ENCODE measurements around the gene ZSWIM9. TPM values are rescaled to one million over a fixed set of nuclear protein-coding genes. Genes with fewer than 3 reads are reported as not detected.

Gene ZSWIM9
- total RNA-seq, 1 experiment from 2014 or later, result 1.8 TPM

DNA sequence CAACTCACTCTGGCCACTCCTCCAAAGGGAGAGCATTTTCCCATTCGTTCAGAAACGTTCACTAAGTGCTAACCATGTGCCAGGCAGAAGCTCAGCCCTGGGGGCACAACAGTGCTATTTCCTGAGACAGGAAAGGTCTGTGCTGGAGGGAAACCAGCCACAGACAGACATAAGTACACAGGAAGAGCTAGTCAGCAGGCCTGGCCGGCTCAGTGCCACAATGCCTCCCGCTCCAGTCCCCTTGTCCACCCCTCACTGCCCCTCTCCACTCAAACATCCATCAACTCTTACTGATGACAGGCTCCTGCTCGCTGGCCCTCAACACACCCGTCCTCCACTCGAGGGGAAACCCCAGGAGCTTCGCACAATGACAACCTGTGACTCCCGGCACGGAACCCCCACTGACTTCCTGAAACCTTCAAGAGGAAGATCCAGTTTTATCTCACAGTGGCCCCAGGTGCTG, 48.5 kb upstream of the ZSWIM9 start:
- H3K79me2 ChIP-seq (ENCODE audit: low read length), result no peaks in the 10 kb centered on the region
- no peaks in the 10 kb centered on the region for H4K20me1 ChIP-seq (ENCODE audit: low read length)
- H3K9me3 ChIP-seq (ENCODE audit: low read length), result no peaks in the 10 kb centered on the region
- no peaks in the 10 kb centered on the region for H3F3A ChIP-seq (ENCODE audit: low read length, unreplicated experiment)
- BruUV-seq (replicated peaks), result no TSS peak
- DNase-seq, result peak; percentile 65
- no peaks in the 10 kb centered on the region for H3K27me3 ChIP-seq (ENCODE audit: low read length)
- peak overlapping the region; percentile 32; the same call in 1 of the 2 replicates for H3K27ac ChIP-seq (ENCODE audit: low read length)
- peaks cover 26% of the 10 kb centered on the region for H3K4me1 ChIP-seq (ENCODE audit: insufficient read depth, low read length)
- no peak overlapping the region for H3K4me2 ChIP-seq (ENCODE audit: low read length)
- intact Hi-C loops (cut with micrococcal nuclease), result no loop called here
- H2AFZ ChIP-seq (ENCODE audit: low read length), result no peak overlapping the region
- no peak overlapping the region for H3K9ac ChIP-seq (ENCODE audit: low read length)
- no peak overlapping the region for H3K4me3 ChIP-seq (ENCODE audit: low read length)
- H3K36me3 ChIP-seq (ENCODE audit: low read depth, low read length), result peaks cover 16% of the 10 kb centered on the region
- POLR2A ChIA-PET (ENCODE audit: unreplicated experiment), result interaction anchor here (0.6 kb wide), 1 partner anchor 12 kb away, joined by 3 read pairs; no protein-coding TSS in a partner anchor
- CTCF ChIA-PET, result interaction anchor here (0.5 kb wide), 1 partner anchor 149 kb away, joined by 3 read pairs; no protein-coding TSS in a partner anchor
- no peak for TF ChIP-seq EZH2 (IDR thresholded peaks at IDR 0.05; ENCODE audit: low read length, unreplicated experiment)
- TF ChIP-seq EZH2phosphoT487 (IDR thresholded peaks at IDR 0.05; ENCODE audit: borderline replicate concordance, low read length), result no peak
- TF ChIP-seq, protein P1, sequence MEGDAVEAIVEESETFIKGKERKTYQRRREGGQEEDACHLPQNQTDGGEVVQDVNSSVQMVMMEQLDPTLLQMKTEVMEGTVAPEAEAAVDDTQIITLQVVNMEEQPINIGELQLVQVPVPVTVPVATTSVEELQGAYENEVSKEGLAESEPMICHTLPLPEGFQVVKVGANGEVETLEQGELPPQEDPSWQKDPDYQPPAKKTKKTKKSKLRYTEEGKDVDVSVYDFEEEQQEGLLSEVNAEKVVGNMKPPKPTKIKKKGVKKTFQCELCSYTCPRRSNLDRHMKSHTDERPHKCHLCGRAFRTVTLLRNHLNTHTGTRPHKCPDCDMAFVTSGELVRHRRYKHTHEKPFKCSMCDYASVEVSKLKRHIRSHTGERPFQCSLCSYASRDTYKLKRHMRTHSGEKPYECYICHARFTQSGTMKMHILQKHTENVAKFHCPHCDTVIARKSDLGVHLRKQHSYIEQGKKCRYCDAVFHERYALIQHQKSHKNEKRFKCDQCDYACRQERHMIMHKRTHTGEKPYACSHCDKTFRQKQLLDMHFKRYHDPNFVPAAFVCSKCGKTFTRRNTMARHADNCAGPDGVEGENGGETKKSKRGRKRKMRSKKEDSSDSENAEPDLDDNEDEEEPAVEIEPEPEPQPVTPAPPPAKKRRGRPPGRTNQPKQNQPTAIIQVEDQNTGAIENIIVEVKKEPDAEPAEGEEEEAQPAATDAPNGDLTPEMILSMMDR (conservative IDR thresholded peaks at IDR 0.05; ENCODE audit: low read depth, low read length), result no peak
- no peaks in the 10 kb centered on the region for H3K9me2 ChIP-seq (replicated peaks; ENCODE audit: low read length)
- peak; percentile 71 for ATAC-seq

DNA sequence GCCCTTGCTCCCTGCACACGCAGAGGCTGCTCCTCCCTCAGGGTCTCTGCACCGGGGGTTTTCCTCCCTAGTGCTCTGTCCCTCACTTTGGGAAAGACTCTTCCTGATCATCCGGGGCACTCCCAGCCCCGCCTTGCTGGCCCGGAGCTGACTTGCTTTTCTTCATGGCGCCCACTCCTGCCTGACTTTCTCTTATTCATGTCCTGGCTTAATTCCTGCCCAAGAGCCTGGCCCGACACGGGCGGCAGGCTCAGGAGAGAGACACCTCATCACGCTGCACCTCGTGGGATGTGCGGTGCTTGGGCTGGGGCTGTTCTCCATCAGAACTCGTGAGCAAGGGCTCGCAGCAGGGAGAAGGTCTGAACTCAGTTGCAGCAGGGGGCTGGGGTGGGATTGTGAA, 48.1 kb upstream of the ZSWIM9 start:
- Histone ChIP-seq H3K4me2 (ENCODE audit: low read length) (no peak overlapping the region), H3K27ac (ENCODE audit: low read length) (peak overlapping the region; percentile 32; the same call in 1 of the 2 replicates), H4K20me1 (ENCODE audit: low read length) (no peaks in the 10 kb centered on the region), H3K9me3 (ENCODE audit: low read length) (no peaks in the 10 kb centered on the region), H3K4me1 (ENCODE audit: insufficient read depth, low read length) (peaks cover 26% of the 10 kb centered on the region), H3K4me3 (ENCODE audit: low read length) (no peak overlapping the region), H3K27me3 (ENCODE audit: low read length) (no peaks in the 10 kb centered on the region), H3F3A (ENCODE audit: low read length, unreplicated experiment) (no peaks in the 10 kb centered on the region), H3K36me3 (ENCODE audit: low read depth, low read length) (peaks cover 16% of the 10 kb centered on the region), H2AFZ (ENCODE audit: low read length) (no peak overlapping the region), H3K9ac (ENCODE audit: low read length) (no peak overlapping the region), H3K79me2 (ENCODE audit: low read length) (no peaks in the 10 kb centered on the region), H3K9me2 (replicated peaks; ENCODE audit: low read length) (no peaks in the 10 kb centered on the region)
- BruUV-seq (replicated peaks), result no TSS peak
- CTCF ChIA-PET, result no interaction called here
- no peak for TF ChIP-seq EZH2 (IDR thresholded peaks at IDR 0.05; ENCODE audit: low read length, unreplicated experiment)
- TF ChIP-seq, protein P1 (conservative IDR thresholded peaks at IDR 0.05; ENCODE audit: low read depth, low read length), result no peak
- no peak for TF ChIP-seq EZH2phosphoT487 (IDR thresholded peaks at IDR 0.05; ENCODE audit: borderline replicate concordance, low read length)
- peak; percentile 5 for ATAC-seq
- no peak for DNase-seq
- intact Hi-C loops (cut with micrococcal nuclease), result no loop called here
- POLR2A ChIA-PET (ENCODE audit: unreplicated experiment), result interaction anchor here (0.5 to 0.6 kb wide), 2 partner anchors 12 to 27 kb away, joined by 3 read pairs; no protein-coding TSS in a partner anchor

DNA sequence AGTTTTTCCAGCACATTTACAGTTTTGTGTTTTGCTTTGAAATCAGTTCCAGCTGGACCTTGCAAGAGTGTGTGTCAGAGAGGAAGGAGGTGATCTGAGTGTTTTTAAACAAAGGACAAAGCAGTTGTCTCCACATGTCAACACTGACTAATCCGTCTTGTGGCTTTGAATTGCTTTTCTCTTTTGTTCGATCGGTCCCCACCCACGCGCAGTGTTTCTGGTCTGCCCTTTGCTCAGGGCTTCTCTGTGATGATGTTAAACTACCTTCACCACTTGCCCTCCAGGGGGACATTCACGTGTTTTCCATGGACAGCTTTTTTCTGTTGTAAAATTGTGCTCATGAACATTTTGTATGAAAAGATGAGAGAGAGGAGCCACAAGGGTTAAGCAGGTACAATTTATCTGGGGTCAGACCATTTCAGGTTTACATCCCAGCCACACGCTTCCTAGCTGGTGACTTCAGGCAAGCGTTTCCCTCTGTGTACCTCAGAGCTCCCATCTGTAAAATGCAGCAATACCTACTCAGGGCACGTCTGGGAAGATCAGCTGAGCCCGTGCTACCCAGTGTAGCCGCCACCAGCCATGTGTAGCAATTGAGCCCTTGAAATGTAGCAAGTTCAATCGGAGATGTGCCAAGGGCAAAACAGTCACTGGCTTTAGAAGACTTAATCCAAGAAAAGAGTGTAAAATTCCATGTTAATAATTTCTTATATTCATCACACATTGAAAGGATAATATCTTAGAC, 46.4 kb upstream of the ZSWIM9 start:
- DNase-seq (peak; percentile 84), ATAC-seq (peak; percentile 86)
- Histone ChIP-seq H3K36me3 (ENCODE audit: low read depth, low read length) (peaks cover 14% of the 10 kb centered on the region), H3K4me3 (ENCODE audit: low read length) (no peak overlapping the region), H3K9me3 (ENCODE audit: low read length) (no peaks in the 10 kb centered on the region), H3K4me1 (ENCODE audit: insufficient read depth, low read length) (peaks cover 26% of the 10 kb centered on the region), H4K20me1 (ENCODE audit: low read length) (no peaks in the 10 kb centered on the region), H3K27me3 (ENCODE audit: low read length) (no peaks in the 10 kb centered on the region), H3K27ac (ENCODE audit: low read length) (peak overlapping the region; percentile 37), H3K79me2 (ENCODE audit: low read length) (no peaks in the 10 kb centered on the region), H3K4me2 (ENCODE audit: low read length) (peak overlapping the region; percentile 19; the same call in 1 of the 2 replicates), H3K9ac (ENCODE audit: low read length) (no peak overlapping the region), H2AFZ (ENCODE audit: low read length) (no peak overlapping the region), H3K9me2 (replicated peaks; ENCODE audit: low read length) (no peaks in the 10 kb centered on the region), H3F3A (ENCODE audit: low read length, unreplicated experiment) (no peaks in the 10 kb centered on the region)
- POLR2A ChIA-PET (ENCODE audit: unreplicated experiment), result no interaction called here
- BruUV-seq (replicated peaks), result no TSS peak
- intact Hi-C loops (cut with micrococcal nuclease), result no loop called here
- TF ChIP-seq, protein P1 (conservative IDR thresholded peaks at IDR 0.05; ENCODE audit: low read depth, low read length), result peak; percentile 44
- TF ChIP-seq EZH2phosphoT487 (IDR thresholded peaks at IDR 0.05; ENCODE audit: borderline replicate concordance, low read length), result no peak
- CTCF ChIA-PET, result interaction anchor here (0.5 to 1.0 kb wide), 2 partner anchors 8 to 14 kb away, joined by 5 to 11 read pairs; partner anchors contain the start of gene PLA2G4C

Measured in PC-3 (cell line).